ENCODE results near the gene TMEM270.
A peak's percentile ranks its signal among the peaks of the same experiment; 100 is the strongest.

Gene TMEM270

DNA sequence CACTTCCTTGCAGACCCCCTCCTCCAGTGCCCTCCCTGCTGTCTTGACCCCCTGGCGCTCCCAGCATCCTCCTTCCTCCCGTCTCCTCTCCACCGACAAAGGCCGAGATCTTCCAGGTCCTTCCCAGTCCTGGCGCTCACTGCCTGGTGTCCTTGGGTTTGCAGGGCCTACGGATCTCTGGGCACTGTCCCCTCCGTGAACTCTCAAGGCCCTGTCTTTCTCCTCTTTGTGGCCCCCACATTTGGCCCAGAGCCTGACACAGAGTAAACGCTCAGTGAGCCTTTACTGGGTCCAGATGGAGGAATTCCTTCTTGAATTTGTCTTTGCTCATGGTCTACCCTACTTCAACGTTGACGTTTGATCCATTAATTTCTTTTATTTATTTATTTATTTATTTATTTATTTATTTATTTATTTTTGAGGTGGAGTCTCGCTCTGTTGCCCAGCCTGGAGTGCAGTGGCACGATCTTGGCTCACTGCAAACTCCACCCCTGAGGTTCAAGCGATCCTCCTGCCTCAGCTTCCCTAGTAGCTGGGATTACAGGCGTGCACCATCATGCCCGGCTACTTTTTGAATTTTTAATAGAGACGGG, 29.7 kb downstream of the TMEM270 start:
- TF ChIP-seq, protein P1, sequence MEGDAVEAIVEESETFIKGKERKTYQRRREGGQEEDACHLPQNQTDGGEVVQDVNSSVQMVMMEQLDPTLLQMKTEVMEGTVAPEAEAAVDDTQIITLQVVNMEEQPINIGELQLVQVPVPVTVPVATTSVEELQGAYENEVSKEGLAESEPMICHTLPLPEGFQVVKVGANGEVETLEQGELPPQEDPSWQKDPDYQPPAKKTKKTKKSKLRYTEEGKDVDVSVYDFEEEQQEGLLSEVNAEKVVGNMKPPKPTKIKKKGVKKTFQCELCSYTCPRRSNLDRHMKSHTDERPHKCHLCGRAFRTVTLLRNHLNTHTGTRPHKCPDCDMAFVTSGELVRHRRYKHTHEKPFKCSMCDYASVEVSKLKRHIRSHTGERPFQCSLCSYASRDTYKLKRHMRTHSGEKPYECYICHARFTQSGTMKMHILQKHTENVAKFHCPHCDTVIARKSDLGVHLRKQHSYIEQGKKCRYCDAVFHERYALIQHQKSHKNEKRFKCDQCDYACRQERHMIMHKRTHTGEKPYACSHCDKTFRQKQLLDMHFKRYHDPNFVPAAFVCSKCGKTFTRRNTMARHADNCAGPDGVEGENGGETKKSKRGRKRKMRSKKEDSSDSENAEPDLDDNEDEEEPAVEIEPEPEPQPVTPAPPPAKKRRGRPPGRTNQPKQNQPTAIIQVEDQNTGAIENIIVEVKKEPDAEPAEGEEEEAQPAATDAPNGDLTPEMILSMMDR (conservative IDR thresholded peaks at IDR 0.05; ENCODE audit: low read depth): no peak
- ChIA-PET CTCF (no interaction called here), POLR2A (ENCODE audit: low non-redundant PET) (no interaction called here)
- no peak for DNase-seq (ENCODE audit: low spot score)
- peak overlapping the region; percentile 30 for H3K27ac ChIP-seq

DNA sequence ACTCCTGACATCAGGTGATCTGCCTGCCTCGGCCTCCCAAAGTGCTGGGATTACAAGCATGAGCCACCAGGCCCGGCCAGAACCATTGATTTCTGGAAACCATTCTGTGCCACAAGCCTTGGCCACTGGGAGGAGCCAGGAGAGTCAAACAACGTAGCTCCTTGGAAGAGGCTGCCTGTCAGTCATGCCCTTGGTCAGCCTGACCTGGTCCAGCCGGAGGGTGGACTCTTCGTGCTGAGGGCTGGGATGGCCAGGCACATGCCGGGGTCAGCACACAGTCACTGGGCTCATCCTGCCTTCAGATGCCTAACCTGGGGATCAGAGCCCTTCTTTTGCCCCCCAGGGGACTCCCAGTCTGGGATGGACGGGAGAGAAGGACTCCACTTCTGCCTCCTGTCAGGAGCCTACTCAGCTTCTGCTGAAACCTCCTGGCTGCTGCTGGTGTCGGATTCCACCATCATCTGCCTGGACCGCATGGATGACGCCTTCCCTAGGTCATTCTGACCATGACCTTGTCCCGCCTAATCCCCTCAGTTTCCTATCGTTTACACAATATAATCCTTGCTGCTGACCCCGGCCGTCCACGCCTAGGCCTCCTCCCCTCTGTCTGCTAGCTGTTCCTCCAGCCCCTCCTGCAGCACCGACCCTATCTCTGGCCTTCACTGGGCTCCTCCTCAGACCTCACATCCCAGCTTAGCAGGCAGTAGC, 30.4 kb downstream of the TMEM270 start:
- TF ChIP-seq, protein P1 (conservative IDR thresholded peaks at IDR 0.05; ENCODE audit: low read depth): no peak
- ChIA-PET POLR2A (ENCODE audit: low non-redundant PET) (no interaction called here), CTCF (interaction anchor here (0.7 kb wide), 1 partner anchor 82 kb away, joined by 3 read pairs; no protein-coding TSS in a partner anchor)
- peak overlapping the region; percentile 30 for H3K27ac ChIP-seq
- no peak for DNase-seq (ENCODE audit: low spot score)

DNA sequence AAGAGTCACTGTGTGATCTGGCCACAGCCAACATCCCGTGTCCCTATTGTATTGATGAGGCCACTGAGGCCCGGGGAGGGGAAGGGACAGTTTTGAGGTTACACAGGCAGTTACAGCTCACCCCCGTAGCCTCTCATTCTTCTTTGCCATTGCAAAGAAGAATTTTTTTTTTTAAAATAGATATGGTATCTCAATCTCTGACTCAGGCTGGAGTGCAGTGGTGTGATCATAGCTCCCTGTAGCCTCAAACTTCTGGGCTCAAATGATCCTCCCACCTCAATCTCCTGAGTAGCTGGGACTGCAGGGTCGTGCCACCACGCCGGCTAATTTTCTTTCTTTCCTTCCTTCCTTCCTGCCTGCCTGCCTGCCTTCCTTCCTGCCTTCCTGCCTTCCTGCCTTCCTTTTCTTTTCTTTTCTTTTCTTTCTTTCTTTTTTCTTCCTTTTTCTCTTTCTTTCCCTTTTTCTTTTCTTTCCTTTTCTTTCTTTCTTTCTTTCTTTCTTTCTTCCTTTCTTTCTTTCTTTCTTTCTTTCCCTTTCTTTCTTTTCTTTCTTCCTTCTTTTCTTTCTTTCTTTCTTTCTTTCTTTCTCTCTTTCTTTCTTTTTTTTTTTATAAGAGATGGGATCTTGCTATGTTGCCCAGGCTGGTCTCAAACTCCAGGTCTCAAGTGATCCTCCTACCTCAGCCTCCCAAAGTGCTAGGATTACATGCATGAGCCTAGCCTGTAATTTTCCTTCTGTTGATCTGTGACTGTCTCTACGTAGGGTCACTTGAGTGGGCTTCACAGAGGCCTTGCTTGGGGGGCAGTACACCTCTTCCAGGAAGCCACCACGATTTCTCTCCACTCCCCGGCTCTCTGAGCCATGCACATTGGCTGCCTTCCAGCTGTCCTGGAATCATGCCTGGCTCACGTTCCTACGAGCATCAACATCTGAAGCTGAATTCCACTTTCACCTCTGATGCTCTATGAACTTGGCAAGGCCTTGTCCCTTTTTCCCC, 31.3 kb downstream of the TMEM270 start:
- H3K27ac ChIP-seq: peak overlapping the region; percentile 70
- no peak for DNase-seq (ENCODE audit: low spot score)
- ChIA-PET CTCF (interaction anchor here (0.7 kb wide), 1 partner anchor 81 kb away, joined by 3 read pairs; no protein-coding TSS in a partner anchor), POLR2A (ENCODE audit: low non-redundant PET) (no interaction called here)
- TF ChIP-seq, protein P1 (conservative IDR thresholded peaks at IDR 0.05; ENCODE audit: low read depth): no peak

DNA sequence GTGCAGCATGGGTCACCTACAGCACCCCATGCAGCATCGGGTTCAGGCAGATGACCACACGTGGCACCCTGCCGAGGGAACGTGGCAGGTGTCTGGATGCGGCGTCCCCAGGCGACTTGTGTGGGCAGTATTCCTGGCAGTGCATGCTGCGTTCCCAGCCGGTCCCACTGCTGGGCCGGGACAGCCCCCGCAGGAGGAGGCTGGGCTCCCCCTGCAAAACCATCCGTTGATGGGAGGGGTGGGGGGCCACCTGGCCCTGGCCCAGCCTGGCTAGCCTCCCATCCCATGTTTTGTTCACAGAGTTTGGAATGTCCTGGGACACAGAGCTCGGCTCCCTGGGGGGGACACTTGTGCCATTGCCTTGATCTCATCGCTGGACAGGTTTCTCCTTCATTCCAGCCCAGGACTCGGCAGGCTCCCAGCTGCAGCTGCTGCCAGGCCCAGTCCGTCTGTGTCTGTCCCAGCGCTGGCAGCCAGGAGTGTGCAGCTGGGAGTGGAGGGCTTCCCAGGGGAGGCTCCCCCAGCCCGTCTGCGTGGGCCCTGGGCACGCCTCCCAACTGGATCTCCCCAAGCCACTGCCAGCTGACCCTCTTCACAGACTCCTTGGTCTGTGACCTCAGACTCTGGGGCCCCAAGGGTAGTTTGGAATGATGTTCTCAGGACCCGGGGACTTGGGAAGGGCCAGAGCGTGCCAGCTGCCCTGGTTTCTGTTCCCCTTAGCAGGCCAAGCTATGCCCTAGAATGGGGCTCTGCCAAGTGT, 32.6 kb downstream of the TMEM270 start:
- CTCF ChIA-PET: no interaction called here
- peak overlapping the region; percentile 70 for H3K27ac ChIP-seq

DNA sequence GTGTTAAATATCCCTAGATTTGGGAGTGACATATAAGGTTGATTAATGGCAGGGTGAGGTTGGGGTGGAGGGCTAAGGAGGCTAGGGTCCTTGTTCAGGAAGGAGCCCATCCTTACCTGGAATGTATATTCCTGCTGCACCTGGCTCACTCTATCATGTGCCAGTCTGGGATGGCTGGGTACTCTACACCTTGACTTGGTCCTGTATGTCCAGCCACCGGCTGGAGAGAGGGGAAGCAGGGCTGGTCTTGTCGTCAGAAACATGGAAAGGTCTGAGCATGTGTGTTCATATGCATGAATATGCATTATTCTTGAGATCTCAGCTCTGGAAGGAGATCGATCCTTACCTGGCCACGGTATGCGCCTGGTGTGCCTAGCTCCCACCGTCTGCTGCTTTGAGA, 33.2 kb downstream of the TMEM270 start:
- TF ChIP-seq, protein P1 (conservative IDR thresholded peaks at IDR 0.05; ENCODE audit: low read depth): no peak
- peak overlapping the region; percentile 70 for H3K27ac ChIP-seq
- ChIA-PET CTCF (no interaction called here), POLR2A (ENCODE audit: low non-redundant PET) (no interaction called here)
- DNase-seq (ENCODE audit: low spot score): no peak

More for the DNA sequence above, 32.6 kb downstream of the TMEM270 start:
- DNase-seq (ENCODE audit: low spot score): no peak
- TF ChIP-seq, protein P1 (conservative IDR thresholded peaks at IDR 0.05; ENCODE audit: low read depth): no peak
- POLR2A ChIA-PET (ENCODE audit: low non-redundant PET): no interaction called here

Measured in RWPE1 (cell line).